Suppressor macrophage treated with lipopolysaccharide for 1 hour (primary cell): ENCODE data around the gene RAD51D.
"Not testable (repeated sequence)": the region's sequence is repeated elsewhere in the genome, so short reads cannot be mapped to it uniquely, and the experiment has no call there.

ENCODE experiments used
- DNase-seq, 3 donors: peaks; one replicate each; pipeline ENCODE4 v3.0.0-alpha.2; 2020 to 2022

RAD51D gene

GRCh38 chr17:35064516-35065215, 55.0 kb downstream of the RAD51D start:
- DNase-seq, result peak in 1 of 3 donors; percentile 15

- peak; percentile 96 to 99 (median 99) for DNase-seq
Measured at GRCh38 chr17:35063514-35064223, 56.0 kb downstream of the RAD51D start, which contains the start of gene RFFL. TSS of gene RFFL (minus strand) at chr17:35063707. CDS start at chr17:35026553, 37,154 bp downstream.

- DNase-seq, result no peak
Measured at GRCh38 chr17:35062308-35062707, 57.4 kb downstream of the RAD51D start.

- DNase-seq, result no peak
Measured at GRCh38 chr17:35057332-35057915, 62.2 kb downstream of the RAD51D start.

- DNase-seq, result peak; percentile 82 to 90 (median 88)
Measured at GRCh38 chr17:35056013-35056412, 63.6 kb downstream of the RAD51D start.

- no peak for DNase-seq
Measured at GRCh38 chr17:35053204-35053603, 66.5 kb downstream of the RAD51D start.

- no peak for DNase-seq
Measured at GRCh38 chr17:35052780-35053179, 66.9 kb downstream of the RAD51D start.

- DNase-seq, result peak; percentile 82 to 95 (median 88)
Measured at GRCh38 chr17:35052241-35052610, 67.4 kb downstream of the RAD51D start.

- DNase-seq, result peak; percentile 31 to 67 (median 46)
Measured at GRCh38 chr17:35051579-35052240, 68.0 kb downstream of the RAD51D start.

GRCh38 chr17:35051183-35051578, 68.5 kb downstream of the RAD51D start:
- DNase-seq, result peak; percentile 59 to 72 (median 69)

GRCh38 chr17:35050170-35050569, 69.5 kb downstream of the RAD51D start:
- DNase-seq, result no peak

GRCh38 chr17:35048685-35049379, 70.8 kb downstream of the RAD51D start:
- DNase-seq, result no peak

GRCh38 chr17:35046740-35047283, 72.8 kb downstream of the RAD51D start:
- peak; percentile 57 to 74 (median 66) for DNase-seq

GRCh38 chr17:35046245-35046644, 73.4 kb downstream of the RAD51D start:
- DNase-seq, result no peak

GRCh38 chr17:35045458-35045979, 74.1 kb downstream of the RAD51D start:
- not testable (repeated sequence) for DNase-seq

GRCh38 chr17:35044181-35044580, 75.5 kb downstream of the RAD51D start:
- no peak for DNase-seq
